Mucosa of gallbladder (tissue), 1 donor: ENCODE measurements around the gene ACOT13. TPM values are rescaled to one million over a fixed set of nuclear protein-coding genes. Genes with fewer than 3 reads are reported as not detected.
"Not testable (repeated sequence)": the region's sequence is repeated elsewhere in the genome, so short reads cannot be mapped to it uniquely, and the experiment has no call there.

Experiments
- DNase-seq: peaks from one replicate; pipeline ENCODE4 v3.0.0-alpha.2; 2020; ENCODE audit warnings: low spot score
- total RNA-seq: library from RNA; stranded (reverse); gene quantifications from one replicate; pipeline ENCODE4 v1.2.1, GENCODE V29; 2021
- donor health status: DM: no; HTN: no; CAD: no.

ACOT13 gene
- total RNA-seq, 1 donor from 2014 or later: 29.0 TPM

DNA sequence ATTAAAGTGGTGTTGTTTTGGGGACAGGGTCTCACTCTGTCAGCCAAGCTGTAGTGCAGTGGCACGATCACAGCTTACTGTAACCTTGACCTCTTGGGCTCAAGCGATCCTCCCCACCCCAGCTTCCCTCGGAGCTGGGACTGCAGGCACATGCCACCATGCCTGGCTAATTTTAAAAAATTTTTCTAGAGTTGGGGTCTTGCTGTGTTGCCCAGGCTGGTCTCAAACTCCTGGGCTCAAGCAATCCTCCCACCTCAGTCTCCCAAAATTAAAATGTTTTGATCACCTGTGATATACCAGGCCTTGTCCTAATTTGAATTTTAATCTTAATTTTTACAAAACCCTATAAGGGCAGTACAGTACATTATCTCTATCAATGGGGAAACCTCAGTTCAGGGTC, 25.5 kb downstream of the ACOT13 start:
- no peak for DNase-seq

DNA sequence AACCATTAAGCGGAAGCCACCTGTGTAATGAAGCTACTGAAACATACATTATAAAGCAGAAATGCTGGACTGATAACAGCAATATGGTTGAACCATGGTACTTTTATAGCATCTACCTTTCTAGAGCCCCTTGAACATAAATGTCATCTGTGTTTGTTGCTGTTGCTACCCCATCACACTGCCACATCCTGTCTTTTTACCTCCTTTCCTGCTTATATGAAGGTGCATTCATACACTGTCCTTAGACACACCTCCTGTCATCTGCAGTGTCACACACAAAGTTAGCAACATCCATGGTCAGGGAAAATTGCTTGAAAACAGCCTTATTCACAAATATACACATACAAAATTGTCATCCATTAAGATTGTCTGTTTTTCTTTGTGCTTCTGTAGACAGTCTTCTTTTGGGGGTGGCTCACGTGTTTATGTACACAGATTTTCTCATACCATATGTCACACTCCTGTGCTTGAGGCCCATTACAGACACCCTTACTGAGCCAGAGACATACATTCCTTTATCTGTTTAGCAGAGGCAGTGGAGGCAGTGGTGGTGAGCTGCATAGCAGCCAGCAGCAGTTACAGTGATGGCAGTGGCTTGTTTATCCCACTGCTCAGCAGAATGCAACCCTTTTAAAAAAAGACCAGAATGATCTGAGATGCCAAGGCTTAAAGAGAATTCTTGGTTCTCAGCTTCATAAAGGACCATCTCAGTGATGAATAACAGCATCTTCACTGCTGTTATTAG, 26.1 kb downstream of the ACOT13 start:
- no peak for DNase-seq

DNA sequence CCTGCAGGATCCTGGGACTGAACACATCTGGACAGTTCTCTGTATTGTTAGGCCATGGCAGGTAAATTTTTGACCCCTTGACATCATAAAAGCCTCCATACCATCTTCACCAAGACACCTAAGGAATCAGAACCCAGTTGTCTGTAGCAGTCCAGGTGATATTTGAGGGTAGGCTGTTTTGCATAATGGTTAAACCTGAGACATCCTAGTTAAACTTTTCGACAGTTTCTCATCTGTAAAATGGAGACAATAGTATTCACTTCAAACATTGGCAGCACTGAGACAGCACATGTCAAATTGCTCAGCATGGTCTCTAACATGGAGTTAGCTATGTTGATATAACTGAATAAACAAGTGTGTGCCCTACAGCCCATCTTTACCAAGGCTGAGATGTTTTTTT, 27.3 kb downstream of the ACOT13 start:
- no peak for DNase-seq

DNA sequence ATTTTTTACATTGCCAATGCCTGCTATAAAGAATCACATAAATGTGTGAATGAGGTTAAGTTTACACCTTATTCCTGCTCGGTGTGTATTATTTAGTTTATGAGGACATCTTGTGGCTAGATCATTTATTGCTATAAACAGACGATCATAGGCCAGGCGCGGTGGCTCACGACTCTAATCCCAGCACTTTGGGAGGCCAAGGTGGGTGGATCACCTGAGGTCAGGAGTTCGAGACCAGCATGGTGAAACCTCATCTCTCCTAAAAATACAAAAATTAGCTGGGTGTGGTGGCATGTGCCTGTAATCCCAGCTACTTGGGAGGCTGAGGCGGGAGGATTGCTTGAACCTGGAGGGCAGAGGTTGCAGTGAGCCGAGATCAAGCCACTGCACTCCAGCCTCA, 28.8 kb downstream of the ACOT13 start:
- not testable (repeated sequence) for DNase-seq

DNA sequence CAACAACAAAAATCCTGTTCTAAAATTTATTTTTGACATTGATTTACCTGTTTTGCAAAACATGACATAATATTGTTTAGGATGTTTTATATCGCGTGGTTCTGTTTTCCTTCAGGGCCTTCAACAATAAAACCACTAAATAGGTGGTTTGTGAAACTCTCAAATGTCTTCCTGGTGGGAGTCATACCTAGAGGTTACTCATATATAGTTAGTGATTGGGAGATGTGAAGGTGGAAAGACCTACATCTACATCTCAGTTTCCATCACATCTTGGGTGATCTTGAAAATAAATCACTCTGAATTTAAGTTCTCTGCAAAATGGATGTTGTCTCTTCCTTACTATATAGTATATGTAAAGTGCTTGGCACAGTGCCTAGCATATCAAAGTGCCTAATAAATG, 29.2 kb downstream of the ACOT13 start:
- no peak for DNase-seq

DNA sequence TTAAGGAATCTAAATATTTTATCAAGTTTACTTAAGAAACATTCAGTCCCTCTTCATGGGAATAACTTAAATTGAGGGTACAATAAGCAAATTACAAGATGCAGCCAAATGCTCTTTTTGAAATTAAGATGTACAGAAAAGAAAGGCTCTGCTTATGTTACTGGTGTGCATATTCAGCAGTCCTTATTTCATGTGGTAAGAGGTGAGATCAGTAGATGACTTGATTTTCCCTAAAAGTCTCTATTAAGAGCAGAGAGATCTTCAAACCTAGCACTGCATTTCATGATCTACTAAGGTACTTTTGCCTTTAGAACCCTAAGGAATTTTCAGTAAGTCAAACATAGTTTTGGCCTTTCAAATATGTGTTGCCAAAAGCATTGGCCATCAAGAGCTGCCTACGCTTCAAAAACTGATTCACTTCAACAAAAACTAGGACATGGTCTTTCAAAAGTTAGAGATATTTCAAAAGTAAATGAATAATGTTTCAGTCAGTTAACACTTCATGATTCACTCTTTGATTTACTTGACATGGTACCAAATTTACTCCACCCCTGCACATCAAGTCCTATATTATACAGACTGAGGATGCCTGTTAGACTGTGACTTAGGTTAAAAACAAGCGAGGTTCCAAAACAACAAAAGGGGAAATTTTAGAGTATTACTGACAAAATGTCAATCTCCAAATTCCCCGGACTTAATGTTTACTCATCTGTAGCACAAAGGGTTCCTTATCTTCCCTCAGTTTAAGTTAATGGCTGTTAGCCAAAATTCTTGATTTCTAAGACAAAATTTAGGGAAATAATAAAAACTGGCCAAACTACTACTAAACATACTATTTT, 32.9 kb downstream of the ACOT13 start:
- DNase-seq: no peak

DNA sequence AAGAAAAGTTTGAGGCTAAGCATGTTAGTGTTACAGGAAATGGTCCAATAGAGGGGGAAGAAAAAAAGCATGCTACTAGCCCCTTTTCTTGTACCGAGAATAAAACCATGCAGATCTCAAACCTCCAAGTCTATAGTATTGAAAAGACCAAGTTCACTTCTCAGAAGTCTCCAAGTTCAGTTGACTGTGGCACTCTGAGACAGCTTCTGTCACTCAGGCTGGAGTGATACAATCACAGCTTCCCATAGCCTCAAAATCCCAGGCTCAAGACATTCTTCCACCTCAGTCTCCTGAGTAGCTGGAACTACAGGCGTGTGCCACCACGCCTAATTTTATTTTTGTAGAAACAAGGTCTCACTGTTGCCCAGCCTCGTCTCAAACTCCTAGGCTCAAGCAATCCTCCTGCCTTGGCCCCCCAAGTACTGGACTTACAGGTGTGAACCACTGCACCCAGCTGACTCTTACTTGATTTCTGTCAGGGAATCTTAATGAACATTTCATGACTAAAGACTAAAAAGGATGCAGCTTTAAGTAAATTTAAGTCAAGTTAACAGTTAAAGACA, 35.9 kb downstream of the ACOT13 start:
- DNase-seq: no peak

DNA sequence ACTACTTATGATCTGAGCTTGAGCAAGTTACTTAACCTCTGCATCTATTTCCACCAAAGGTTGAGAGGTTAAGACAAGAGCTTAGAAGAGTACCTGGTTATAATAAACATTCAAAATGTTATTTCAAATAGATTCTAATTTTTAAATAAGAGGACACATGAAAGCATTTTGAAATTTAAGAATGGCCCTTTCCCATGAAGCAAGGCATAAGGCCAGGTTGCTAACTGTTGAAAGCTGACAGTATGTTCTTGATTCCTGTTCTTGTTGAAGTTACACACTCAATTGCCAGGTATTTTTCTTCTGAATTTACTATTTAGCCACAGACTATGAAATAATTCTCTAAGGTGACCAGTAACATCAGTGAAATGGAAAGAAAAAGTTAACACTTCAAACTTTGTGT, 37.6 kb downstream of the ACOT13 start:
- DNase-seq: no peak

DNA sequence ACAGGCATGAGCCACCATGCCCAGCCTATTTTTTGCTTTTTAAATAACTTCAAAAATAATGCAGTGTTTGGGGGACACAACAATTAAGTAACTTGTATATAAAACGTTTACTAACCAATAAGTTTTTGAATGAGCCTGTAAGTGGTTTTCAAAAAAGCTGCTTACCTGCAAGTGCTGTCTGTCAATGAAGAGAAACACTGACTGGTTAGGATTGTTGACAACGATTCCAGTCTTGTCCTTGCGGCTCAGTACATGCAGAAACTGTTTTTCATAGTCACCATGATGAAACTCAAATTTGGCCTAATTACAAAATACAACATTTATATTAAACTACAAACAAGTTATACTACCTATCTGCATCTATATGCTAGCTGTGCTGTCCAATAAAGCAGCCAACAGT, 41.7 kb downstream of the ACOT13 start:
- DNase-seq: no peak

DNA sequence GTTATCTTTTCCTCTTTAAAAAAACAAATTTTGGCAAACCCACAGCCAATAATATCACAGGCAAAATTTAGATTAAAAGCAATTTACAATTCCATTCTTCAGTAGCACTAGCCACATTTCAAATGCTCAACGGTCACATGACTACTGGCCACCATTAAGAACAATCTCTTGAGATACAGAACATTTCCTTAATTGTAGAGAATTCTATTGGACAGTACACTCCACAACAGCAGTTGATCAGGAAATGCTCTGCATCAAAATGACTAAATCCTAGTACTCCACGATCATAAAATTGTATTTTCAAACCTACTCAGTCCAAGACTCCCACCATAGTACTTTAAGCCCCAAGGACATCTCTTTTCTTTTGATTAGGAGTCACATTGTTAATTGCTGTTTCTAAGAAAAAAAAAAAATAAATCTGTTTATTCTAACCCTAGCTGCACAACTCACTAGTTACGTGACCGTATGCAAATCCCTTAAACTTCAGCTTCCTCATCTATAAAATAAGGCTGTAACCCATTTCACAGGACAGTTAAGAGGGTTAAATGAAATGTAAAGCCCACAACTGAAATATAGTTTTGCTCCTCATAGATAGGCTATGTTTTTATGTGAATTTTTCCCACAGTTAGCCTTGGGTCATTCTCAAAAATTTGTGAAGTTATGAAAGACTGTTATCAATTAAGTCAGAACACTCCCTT, 42.3 kb downstream of the ACOT13 start:
- no peak for DNase-seq

DNA sequence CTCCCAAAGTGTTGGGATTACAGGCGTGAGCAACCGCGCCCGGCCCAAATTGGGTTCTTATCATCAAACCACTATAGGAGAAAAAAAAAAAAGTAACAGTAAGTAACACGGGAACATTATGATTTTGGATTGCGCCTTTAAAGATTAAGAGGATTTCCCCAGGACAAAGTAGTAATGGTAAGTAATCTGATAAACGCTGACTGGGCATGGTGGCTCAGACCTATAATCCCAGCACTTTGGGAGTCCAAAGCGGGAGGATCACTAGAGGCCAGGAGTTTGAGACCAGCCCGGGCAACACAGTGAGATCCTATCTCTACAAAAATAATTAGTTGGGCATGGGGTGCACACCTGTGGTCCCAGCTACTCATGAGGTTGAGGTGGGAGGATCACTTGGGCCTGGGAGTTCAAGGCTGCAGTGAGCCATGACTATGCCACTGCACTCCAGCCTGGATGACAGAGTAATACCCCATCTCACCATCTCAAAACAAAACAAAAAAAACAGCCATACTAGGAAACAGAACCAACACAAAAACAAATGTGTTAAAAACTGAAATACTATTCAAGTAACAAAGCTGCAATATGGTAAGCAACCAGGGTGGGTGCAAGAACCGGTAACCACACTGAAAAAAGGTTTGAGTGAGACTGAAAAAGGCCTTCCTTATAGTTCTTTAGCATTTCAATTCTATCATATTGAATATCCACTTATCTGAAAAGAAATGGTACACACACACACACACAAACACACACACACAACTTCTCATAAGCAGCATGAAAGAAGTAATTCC, 43.8 kb downstream of the ACOT13 start:
- no peak for DNase-seq

DNA sequence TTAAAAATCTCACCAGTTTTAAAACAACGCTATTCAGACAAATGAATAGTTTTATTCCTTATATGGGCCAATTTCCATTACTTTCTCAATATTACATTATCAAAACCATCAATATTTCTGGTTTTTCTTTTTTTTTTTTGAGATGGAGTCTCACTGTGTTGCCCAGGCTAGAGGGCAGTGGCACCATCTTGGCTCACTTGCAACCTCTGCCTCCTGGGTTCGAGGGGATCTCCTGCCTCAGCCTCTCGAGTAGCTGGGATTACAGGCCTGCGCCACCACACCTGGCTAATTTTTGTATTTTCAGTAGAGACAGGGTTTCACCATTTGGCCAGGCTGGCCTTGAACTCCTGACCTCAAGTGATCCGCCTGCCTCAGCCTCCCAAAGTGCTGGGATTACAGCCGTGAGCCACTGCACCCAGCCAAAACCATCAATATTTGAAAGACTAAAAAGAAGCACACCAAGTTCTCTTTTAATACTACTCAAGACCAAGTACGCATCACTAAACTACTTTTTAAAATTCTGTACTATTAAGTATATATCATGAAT, 49.8 kb downstream of the ACOT13 start:
- not testable (repeated sequence) for DNase-seq

DNA sequence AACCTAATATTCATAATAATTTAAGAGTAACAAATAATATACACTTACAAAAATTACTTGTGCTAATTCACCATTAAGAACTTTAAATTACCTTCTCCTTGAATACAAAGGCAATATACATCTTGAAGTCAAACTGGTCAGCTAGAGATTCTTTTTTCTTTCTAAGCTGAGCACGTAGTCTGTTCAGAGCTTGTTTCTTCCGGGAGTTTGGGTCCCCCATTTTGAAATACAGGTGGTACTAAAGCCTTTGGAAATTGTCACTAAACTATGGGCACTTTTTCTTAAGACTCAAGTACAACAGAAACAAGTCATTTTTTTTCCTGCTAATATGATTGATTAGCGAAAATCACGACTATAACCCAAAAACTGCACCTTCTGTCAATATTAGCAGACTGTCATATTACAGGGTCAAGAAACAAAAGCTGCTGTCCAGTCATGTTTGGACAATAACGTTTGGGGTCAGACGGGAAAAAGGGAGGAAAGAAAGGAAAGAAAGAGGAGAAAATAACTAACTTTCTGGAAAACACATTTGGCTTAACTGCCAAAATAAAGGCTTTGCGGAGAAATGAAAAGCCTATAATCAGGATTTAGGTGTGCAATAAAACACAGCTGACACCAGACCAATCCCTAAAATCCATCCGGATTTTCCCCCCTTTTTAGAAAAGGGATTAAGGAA, 51.7 kb downstream of the ACOT13 start:
- DNase-seq: no peak

DNA sequence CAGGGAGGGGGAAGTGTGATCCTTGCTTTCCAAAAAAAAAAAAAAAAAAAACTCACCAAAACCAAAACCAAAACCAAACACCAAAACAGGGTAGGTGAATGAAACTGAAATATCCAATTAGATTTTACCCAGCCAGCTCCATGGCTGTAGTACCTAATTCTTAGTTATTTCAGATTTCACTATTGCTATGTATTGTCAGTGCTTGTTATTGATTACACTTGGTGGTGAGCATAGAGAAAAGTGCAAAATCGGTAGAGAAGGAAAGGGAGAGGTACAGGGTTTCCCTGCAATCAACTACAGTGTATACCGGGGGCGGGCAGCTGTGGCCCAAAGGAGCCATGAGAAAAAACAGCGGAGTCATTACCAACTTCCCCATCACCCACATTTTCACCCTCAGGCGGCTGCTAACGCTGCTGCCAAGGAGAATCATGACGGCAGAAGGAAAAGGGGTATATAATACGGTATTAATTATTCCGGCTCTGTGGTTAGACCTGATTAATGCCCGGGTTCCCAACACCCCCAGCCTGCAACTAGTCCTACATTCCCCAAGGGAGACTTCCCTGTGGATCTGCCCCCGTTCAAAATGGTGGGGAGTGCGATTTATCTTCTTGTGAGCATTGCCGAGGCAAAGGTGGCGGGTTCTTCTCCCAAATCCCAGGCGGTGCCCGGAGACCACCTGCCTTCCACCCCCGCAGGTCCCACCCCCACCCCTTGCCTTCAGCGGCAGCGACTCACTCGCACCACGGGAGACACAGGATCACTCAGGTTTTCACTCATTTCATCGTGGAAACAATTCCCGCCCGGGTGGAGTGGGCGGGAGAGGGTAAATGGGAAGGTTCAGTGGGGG, 52.5 kb downstream of the ACOT13 start, which contains the start of gene C6orf62:
TSS of gene C6orf62 (minus strand) at position 30 of the 847 bp plus-strand sequence. CDS start 486 bp downstream, outside the sequence.
- DNase-seq: no peak

DNA sequence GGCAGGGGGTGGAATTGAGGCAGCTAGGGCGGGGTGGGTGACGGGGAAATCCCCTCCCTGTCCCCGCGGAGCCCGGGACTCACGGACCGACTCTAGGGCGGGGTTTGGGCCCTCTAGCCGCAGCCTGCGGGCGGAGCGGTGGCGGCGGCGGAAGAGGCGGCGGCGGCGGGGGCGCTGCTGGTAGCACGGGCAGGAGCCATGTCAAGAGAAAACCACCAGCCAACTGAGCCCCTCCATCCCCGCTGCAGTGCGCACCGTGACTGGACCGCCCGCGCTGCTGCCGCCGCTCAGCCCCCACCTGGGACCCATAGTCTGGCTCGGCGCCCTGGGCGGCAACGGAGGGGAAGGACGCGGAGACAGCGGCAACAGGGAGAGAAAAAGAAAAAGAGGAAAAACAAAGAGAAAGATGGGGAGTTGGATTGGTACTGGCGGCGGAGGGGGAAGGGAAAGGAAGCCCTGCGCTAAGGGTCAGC, 53.3 kb downstream of the ACOT13 start:
- peak; percentile 44 for DNase-seq

DNA sequence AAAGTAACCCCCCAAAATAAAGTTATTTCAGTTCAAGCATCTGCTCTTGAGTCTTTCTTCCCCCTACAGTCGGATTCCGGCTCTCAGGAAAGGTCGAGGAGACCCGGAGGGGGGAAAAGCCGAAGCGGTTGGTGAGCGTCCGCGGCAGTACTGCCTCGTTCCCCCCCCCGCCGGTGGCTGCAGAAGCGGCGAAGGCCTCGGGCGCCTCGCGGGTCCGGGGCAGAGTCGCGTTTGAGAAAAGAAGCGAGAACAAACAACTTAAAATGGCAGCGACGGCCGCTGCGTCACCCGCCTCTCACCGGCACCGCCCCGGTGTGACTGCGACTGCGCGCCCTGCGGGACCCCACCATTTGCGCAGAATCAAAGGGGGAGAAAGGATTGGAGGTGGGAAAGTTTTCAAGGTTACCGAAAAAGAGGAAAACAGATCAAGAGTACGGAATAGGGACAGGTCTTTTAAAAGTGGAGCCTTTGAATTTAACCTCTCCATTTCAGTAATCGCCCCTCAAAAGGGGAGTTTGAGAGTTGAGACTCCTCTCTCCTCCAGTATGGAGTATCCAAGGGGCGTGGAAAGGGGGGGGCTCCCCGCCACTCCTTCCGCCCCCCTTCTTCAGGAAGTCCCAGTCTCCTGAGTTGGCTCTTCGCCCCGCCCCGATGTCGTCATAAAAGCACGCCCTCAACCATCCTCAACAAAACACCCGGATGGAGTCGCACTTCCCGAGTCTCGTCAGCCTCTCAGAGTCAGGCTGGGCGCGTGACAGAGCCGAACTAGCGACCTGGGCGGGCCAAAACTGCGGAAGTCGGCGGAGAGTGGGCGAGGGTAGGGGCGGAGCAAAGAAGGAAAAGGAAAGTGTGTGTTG, 54.0 kb downstream of the ACOT13 start:
- DNase-seq: peak; percentile 100

DNA sequence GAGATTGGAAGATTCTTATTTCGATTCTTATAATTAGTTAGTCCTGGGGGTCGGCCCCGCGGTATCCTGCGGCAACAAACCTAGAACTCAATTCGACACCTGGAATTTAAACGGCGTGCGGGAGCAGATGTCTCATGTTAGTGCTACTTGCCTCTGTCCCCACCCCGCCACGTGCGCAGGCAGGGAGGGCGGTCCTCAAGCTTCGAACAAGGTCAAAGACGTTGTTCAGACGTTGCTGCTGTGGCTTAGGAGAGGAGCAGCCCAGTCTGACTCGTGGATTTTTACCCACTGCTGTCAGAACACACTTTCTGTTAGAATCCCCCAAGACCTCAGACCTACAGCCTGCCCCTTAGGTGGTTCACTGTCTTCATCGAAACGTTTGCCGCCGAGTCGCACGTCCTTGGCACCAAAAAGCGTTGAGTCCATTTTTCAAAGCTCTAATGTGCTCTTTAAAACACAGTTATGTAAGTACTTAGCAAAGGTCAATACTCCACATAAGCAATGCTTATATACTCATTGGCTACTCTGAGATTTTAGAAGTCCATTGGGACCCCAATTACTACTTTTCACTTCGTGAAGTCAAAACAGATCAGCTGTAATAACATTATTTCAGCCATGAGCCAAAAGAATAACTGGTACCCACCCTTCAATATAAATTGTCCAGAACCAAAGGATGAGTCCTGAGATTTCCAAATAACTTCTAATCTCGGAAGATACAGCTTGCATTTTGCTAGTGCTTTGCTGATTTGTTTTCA, 54.8 kb downstream of the ACOT13 start:
- DNase-seq: peak; percentile 88

DNA sequence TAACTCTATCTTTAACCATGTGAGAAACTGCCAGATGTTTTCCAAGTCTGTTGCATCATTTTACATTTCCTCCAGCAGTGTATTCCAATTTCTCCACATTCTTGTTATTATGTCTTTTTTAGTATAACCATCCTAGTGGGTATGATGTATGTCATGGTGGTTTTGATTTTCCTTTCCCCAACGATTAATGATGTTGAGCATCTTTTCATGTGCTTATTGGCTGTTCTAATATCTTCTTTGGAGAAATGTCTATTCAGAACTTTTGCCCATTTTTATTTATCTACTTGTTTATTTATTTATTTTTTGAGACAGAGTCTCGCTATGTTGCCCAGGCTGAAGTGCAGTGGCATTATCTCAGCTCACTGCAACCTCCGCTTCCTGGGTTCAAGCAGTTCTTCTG, 56.4 kb downstream of the ACOT13 start:
- no peak for DNase-seq
